Activated CD8-positive, alpha-beta memory T cell treated with anti-CD3 and anti-CD28 coated beads, Interleukin-2, amount 50 U/mL, for 1 hour (primary cell): ENCODE measurements around the gene ACOT8.
"Not testable (repeated sequence)": the region's sequence is repeated elsewhere in the genome, so short reads cannot be mapped to it uniquely, and the experiment has no call there.

ENCODE experiments used
- DNase-seq: peaks from one replicate; pipeline ENCODE4 v3.0.0-alpha.2; 2020; ENCODE audit errors: extremely low read depth

Gene ACOT8

GRCh38 chr20:45827712-45828111, 29.5 kb downstream of the ACOT8 start:
- DNase-seq, result no peak

GRCh38 chr20:45827030-45827652, 30.1 kb downstream of the ACOT8 start, which contains the start of gene TNNC2:
Gene TNNC2, minus strand, starts transcription at chr20:45827312. Its CDS starts 64 bp downstream, at chr20:45827248.
- no peak for DNase-seq

- no peak for DNase-seq
These were observed 30.7 kb downstream of the ACOT8 start for GRCh38 chr20:45826381-45827019.

- DNase-seq, result no peak
These were observed 33.0 kb downstream of the ACOT8 start for GRCh38 chr20:45823949-45824835.

- no peak for DNase-seq
These were observed 34.3 kb downstream of the ACOT8 start for GRCh38 chr20:45822857-45823256.

- DNase-seq, result no peak
These were observed 35.2 kb downstream of the ACOT8 start for GRCh38 chr20:45821947-45822346.

GRCh38 chr20:45819466-45819865, 37.7 kb downstream of the ACOT8 start:
- DNase-seq, result no peak

- DNase-seq, result no peak
These were observed 39.0 kb downstream of the ACOT8 start for GRCh38 chr20:45818239-45818638.

- no peak for DNase-seq
These were observed 39.6 kb downstream of the ACOT8 start for GRCh38 chr20:45817376-45818194.

GRCh38 chr20:45816951-45817350, 40.2 kb downstream of the ACOT8 start:
- DNase-seq, result no peak

GRCh38 chr20:45814314-45814713, 42.9 kb downstream of the ACOT8 start:
- DNase-seq, result no peak

GRCh38 chr20:45813489-45813888, 43.7 kb downstream of the ACOT8 start:
- DNase-seq, result no peak

- no peak for DNase-seq
These were observed 44.2 kb downstream of the ACOT8 start for GRCh38 chr20:45813006-45813340.

- DNase-seq, result peak; percentile 80
These were observed 44.8 kb downstream of the ACOT8 start, which contains the start of gene UBE2C for GRCh38 chr20:45812157-45813005. Gene UBE2C, plus strand, starts transcription at chr20:45812644. Its CDS starts 52 bp downstream, at chr20:45812696.

GRCh38 chr20:45810191-45810970, 46.8 kb downstream of the ACOT8 start:
- DNase-seq, result no peak

- DNase-seq, result no peak
These were observed 55.3 kb downstream of the ACOT8 start for GRCh38 chr20:45801851-45802250.

GRCh38 chr20:45798935-45799642, 58.1 kb downstream of the ACOT8 start:
- DNase-seq, result no peak

GRCh38 chr20:45797955-45798354, 59.2 kb downstream of the ACOT8 start:
- DNase-seq, result not testable (repeated sequence)

- not testable (repeated sequence) for DNase-seq
These were observed 59.7 kb downstream of the ACOT8 start for GRCh38 chr20:45797510-45797909.
